K562 (cell line): Measurements from ENCODE around the gene DHCR24. TPM values are rescaled to one million over a fixed set of nuclear protein-coding genes. Genes with fewer than 3 reads are reported as not detected.

Source experiments
- ATAC-seq: fragments of 200-7000 bp; cut with Tn5 transposase; 3 replicates; pipeline ENCODE4 v1.9.1; 2020; ENCODE audit warnings: moderate library complexity
- BruUV-seq: library from RNA; stranded (reverse); fragments of 400-500 nt; replicated peaks from 2 replicates; lab custom pipeline; 2021; lab: Mats Ljungman, UMichigan
- CTCF ChIA-PET: fragments of 300-600 bp; formaldehyde crosslinking; extraction: SDS; loops from one replicate; lab custom pipeline; 2021; ENCODE audit warnings: low intra/inter-chr PET ratio; lab: Yijun Ruan, JAX
- POLR2A ChIA-PET: fragments of 300-600, 350-650 bp; sonication (Branson Sonifier 250); formaldehyde crosslinking; extraction: SDS; loops from one replicate; lab custom pipeline; 2021; ENCODE audit warnings: antibody characterized with exemption, inconsistent platforms; lab: Yijun Ruan, JAX
- DNase-seq, 4 experiments: peaks; one replicate each; pipeline versions ENCODE4 v3.0.0 to v3.0.0-alpha.2; 2011 to 2018; ENCODE audit warnings: low spot score in 3 of 4, mixed read lengths in 3 of 4; ENCODE audit errors: extremely low read depth in 1 of 4
- FAIRE-seq: peaks from 2 replicates; lab custom pipeline; 2011; peaks lifted over from hg19 to GRCh38; lab: Jason Lieb, UNC
- H2AFZ ChIP-seq: 2 replicates; pipeline ENCODE4 v1.6.0; 2011; ENCODE audit warnings: low read depth, low read length, control low read depth, inconsistent platforms
- H3K27ac ChIP-seq: fragments of 200-600 bp; 3 replicates; pipeline ENCODE4 v1.8.0; 2011; ENCODE audit warnings: low read depth, mild to moderate bottlenecking, control low read depth, inconsistent platforms, low read length, moderate library complexity, mixed read lengths; ENCODE audit errors: extremely low read depth
- H3K27me3 ChIP-seq, 2 experiments: fragments of 300-600 bp in 1 of 2; 2 replicates in 1 of 2; 3 replicates in 1 of 2; pipeline versions ENCODE4 v1.6.0 to v1.8.0; 2011; ENCODE audit warnings: inconsistent platforms in 2 of 2, low read length in 2 of 2, mild to moderate bottlenecking in 1 of 2, mixed read lengths in 1 of 2, moderate library complexity in 1 of 2; ENCODE audit not compliant: control insufficient read depth in 2 of 2, insufficient read depth in 2 of 2
- H3K36me3 ChIP-seq: fragments of 300-600 bp; 3 replicates; pipeline ENCODE4 v1.8.0; 2011; ENCODE audit warnings: mild to moderate bottlenecking, low read length, inconsistent platforms; ENCODE audit not compliant: control insufficient read depth, insufficient read depth
- H3K4me1 ChIP-seq, 2 experiments: fragments of 200-600 bp in 1 of 2; replicated peaks in 1 of 2; 2 replicates in 1 of 2; 3 replicates in 1 of 2; pipeline versions ENCODE4 v1.5.1 to v1.8.0; 2011; ENCODE audit warnings: inconsistent platforms in 2 of 2, low read length in 2 of 2, mild to moderate bottlenecking in 1 of 2, mixed read lengths in 1 of 2, moderate library complexity in 1 of 2; ENCODE audit not compliant: control insufficient read depth in 2 of 2, insufficient read depth in 2 of 2
- H3K4me2 ChIP-seq: 2 replicates; pipeline ENCODE4 v1.6.1; 2011; ENCODE audit warnings: low read length, control low read depth, inconsistent platforms, mixed read lengths; ENCODE audit not compliant: insufficient read depth
- H3K4me3 ChIP-seq: fragments of 200-600 bp; sonication (generic), shearing (Covaris generic); 2 replicates; pipeline ENCODE4 v1.5.1; 2016; ENCODE audit warnings: control low read depth, inconsistent platforms
- H3K79me2 ChIP-seq: fragments of 200-600 bp; 3 replicates; pipeline ENCODE4 v1.8.0; 2011; ENCODE audit warnings: low read length, inconsistent platforms; ENCODE audit not compliant: control insufficient read depth, insufficient read depth
- H3K9ac ChIP-seq, 2 experiments: 2 replicates each; pipeline versions ENCODE4 v1.6.0 to v1.6.1; 2011; ENCODE audit warnings: low read depth in 2 of 2, low read length in 2 of 2, control low read depth in 1 of 2, inconsistent platforms in 1 of 2, mild to moderate bottlenecking in 1 of 2, mixed read lengths in 1 of 2; ENCODE audit not compliant: insufficient read depth in 1 of 2
- H3K9me1 ChIP-seq: one replicate; pipeline ENCODE4 v1.6.0; 2011; ENCODE audit warnings: inconsistent platforms, mild to moderate bottlenecking, low read length, moderate library complexity; ENCODE audit not compliant: control insufficient read depth, insufficient read depth
- H3K9me3 ChIP-seq: replicated peaks from 2 replicates; pipeline ENCODE4 v1.5.1; 2011; ENCODE audit warnings: low read depth, low read length, inconsistent platforms; ENCODE audit not compliant: control insufficient read depth, insufficient read depth
- H4K20me1 ChIP-seq: replicated peaks from 2 replicates; pipeline ENCODE4 v1.6.1; 2011; ENCODE audit warnings: low read length, inconsistent platforms, mixed read lengths; ENCODE audit not compliant: control insufficient read depth, insufficient read depth
- CBX3 ChIP-seq, 2 experiments: IDR thresholded peaks; 1 replicate in 1 of 2; 2 replicates in 1 of 2; pipeline ENCODE4 v1.6.1; 2012; ENCODE audit warnings: inconsistent platforms in 2 of 2, low read length in 2 of 2, borderline replicate concordance in 1 of 2, control low read depth in 1 of 2
- CSDE1 ChIP-seq, 2 experiments: fragments of 450-650 bp; IDR thresholded peaks; 2 replicates each; pipeline ENCODE4 v1.6.1; 2016; ENCODE audit warnings: mild to moderate bottlenecking in 1 of 2
- DDX20 ChIP-seq: fragments of 450-650 bp; IDR thresholded peaks from 2 replicates; pipeline ENCODE4 v1.6.1; 2016; ENCODE audit warnings: missing genetic modification characterization, low read depth, mild to moderate bottlenecking, missing compliant biosample characterization, moderate library complexity
- E2F3 ChIP-seq: fragments of 250-450 bp; sonication (Bioruptor Pico); IDR thresholded peaks from 2 replicates; pipeline ENCODE4 v1.4.0; 2020; ENCODE audit warnings: mild to moderate bottlenecking
- FOSL1 ChIP-seq: fragments of 200-800 bp; sonication (Bioruptor generic); conservative IDR thresholded peaks from 2 replicates; pipeline ENCODE4 v1.6.1; 2016; ENCODE audit warnings: missing genetic modification characterization, missing compliant biosample characterization
- ZNF134 ChIP-seq: fragments of 250-450 bp; sonication (Bioruptor Pico); conservative IDR thresholded peaks from 2 replicates; pipeline ENCODE4 v1.4.0; 2020
- WGBS: fragments of 100-300 bp; shearing (Covaris generic); methylation state at CpG from one replicate; pipeline ENCODE4 v1.1.6; 2016; ENCODE audit warnings: low coverage, mixed read lengths; ENCODE audit not compliant: insufficient coverage; ENCODE audit errors: missing lambda C conversion rate; 5-methylcytosine and 5-hydroxymethylcytosine counted together
- in situ Hi-C: fragments of 300-500 bp; cut with MboI; formaldehyde crosslinking; loops from 4 replicates; pipeline ENCODE4 v1.15.0; 2018; ENCODE audit warnings: inconsistent platforms, mixed read lengths
- intact Hi-C: fragments of 100-400 bp; cut with micrococcal nuclease; formaldehyde crosslinking; loops from 2 replicates; pipeline ENCODE4 v1.14.2; 2022
- polyA plus RNA-seq, 8 experiments: library from polyadenylated mRNA; depleted of rRNA in 4 of 8; stranded (reverse) in 5 of 8; unstranded in 3 of 8; fragments of >200 nt; fragmentation: Nextera tagmentation in 2 of 8; fragmentation: Illumina TruSeq in 1 of 8; extraction: Ambion mirVana in 2 of 8; extraction: Trizol in 1 of 8; gene quantifications; 2 replicates each; pipeline versions ENCODE4 v1.2.1 to v1.2.3, GENCODE V29; 2011 to 2014; ENCODE audit warnings: inconsistent platforms in 1 of 8, missing spikeins in 1 of 8
- total RNA-seq, 7 experiments: library from RNA; depleted of rRNA in 6 of 7; stranded (reverse); fragments of >200 nt in 6 of 7; fragmentation: Illumina TruSeq in 2 of 7; extraction: Trizol in 2 of 7; gene quantifications; 2 replicates each; pipeline versions ENCODE4 v1.2.1 to v1.2.3, GENCODE V29; 2011 to 2021; ENCODE audit warnings: low replicate concordance in 1 of 7

DHCR24 gene
- total and polyA plus RNA-seq, 9 of the 15 experiments (the other 6 are each of a cell fraction or from before 2014, with no cell fraction given) = 23.4 to 161 (median 79.9) TPM

DNA sequence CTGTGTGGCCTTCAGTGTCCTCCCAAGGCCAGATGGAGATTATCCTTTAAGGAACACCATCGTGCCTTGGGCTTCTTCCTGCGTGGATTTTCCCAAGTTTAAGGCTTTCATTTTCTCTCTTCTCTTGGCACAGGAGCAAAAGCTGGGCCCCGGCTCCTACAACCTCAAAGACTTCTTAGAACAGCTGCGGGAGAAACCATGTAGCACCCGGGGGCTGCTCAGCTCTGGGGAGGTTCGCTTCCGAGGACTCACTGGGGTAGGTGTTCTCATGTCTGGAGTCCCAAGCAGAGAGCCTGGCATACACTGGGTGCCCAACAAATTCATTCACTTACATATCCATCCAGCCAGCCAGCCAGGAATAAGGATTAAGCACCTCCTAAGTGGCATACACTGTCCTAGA lies 79.2 kb downstream of the DHCR24 start:
- TF ChIP-seq E2F3 (CRISPR knock-in tag) = no peak
- TF ChIP-seq CBX3 (IDR thresholded peaks at IDR 0.05; ENCODE audit: borderline replicate concordance in 1 of 2, low read length in 2 of 2) = no peak
- TF ChIP-seq CSDE1 (IDR thresholded peaks at IDR 0.05) = no peak
- TF ChIP-seq ZNF134 (CRISPR knock-in tag) = no peak
- no peak overlapping the region for H3K27ac ChIP-seq
- no peak overlapping the region for H2AFZ ChIP-seq
- H3K79me2 ChIP-seq = no peaks in the 10 kb centered on the region
- peaks cover 0 to 6% of the 10 kb centered on the region in 2 experiments; a peak in 1 of 5 replicates for H3K4me1 ChIP-seq
- H3K9me3 ChIP-seq = no peaks in the 10 kb centered on the region
- no peak overlapping the region for H3K4me3 ChIP-seq
- H4K20me1 ChIP-seq = peaks cover 9% of the 10 kb centered on the region; the same call in 1 of the 2 replicates
- no peak overlapping the region for H3K9ac ChIP-seq
- H3K36me3 ChIP-seq = no peaks in the 10 kb centered on the region
- H3K27me3 ChIP-seq = peaks cover 7 to 44% of the 10 kb centered on the region in 2 experiments; a peak in 4 of 5 replicates
- in situ Hi-C loops (no loop called here), intact Hi-C loops (no loop called here)
- ATAC-seq (no peak), DNase-seq (no peak), FAIRE-seq (no peak)
- CTCF ChIA-PET = interaction anchor here (0.6 kb wide), 1 partner anchor 137 kb away, joined by 3 read pairs; no protein-coding TSS in a partner anchor
- BruUV-seq = no TSS peak
- no peak overlapping the region for H3K4me2 ChIP-seq
- no peaks in the 10 kb centered on the region for H3K9me1 ChIP-seq
- POLR2A ChIA-PET = interaction anchor here (0.7 kb wide), 1 partner anchor 686 kb away, joined by 4 read pairs; no protein-coding TSS in a partner anchor
- 12% methylated on average over 7 of the region's 7 CpGs for WGBS

DNA sequence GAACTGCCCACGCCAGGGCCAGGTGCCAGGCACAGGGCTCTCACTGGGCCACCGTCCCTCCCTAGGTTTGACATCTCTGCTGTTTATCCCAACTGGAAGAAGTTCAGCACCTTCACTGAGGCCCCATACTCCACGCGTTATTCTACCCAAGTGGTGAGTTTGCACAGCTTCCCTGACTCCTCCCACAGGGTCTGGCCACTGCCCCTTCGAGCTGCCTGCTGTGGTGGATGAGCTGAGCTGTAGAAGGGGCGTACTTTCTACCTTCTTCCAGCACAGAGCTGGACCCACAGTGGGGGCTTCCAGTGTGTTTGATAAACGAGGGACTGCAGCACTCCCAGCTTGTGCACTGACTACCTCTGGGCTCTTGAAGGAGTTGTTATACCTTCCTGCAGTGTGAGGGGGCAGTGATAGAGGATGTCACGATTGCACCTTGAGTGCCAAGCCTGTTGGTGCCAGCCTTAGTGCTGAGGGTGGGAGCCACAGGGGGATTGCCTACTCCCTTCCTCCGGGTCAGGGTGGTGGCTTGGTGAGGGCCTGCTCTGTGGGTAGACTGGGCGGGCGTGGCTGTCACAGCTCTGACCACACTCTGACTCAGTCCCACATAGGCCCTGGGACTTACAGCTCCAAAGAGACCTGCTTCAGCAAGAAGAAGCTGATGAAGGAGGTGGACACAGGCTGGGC lies 79.9 kb downstream of the DHCR24 start:
- no TSS peak for BruUV-seq
- Histone ChIP-seq H3K9me1 (no peaks in the 10 kb centered on the region), H3K4me1 (peaks cover 0 to 6% of the 10 kb centered on the region in 2 experiments; a peak in 1 of 5 replicates), H3K27ac (no peak overlapping the region), H3K9ac (no peak overlapping the region), H3K27me3 (peaks cover 7 to 42% of the 10 kb centered on the region in 2 experiments; a peak in 4 of 5 replicates), H2AFZ (no peak overlapping the region), H3K4me3 (no peak overlapping the region), H3K36me3 (no peaks in the 10 kb centered on the region), H3K4me2 (no peak overlapping the region), H4K20me1 (peaks cover 9% of the 10 kb centered on the region; the same call in 1 of the 2 replicates), H3K79me2 (no peaks in the 10 kb centered on the region), H3K9me3 (no peaks in the 10 kb centered on the region)
- in situ Hi-C loops (no loop called here), intact Hi-C loops (no loop called here)
- POLR2A ChIA-PET = interaction anchor here (0.6 to 1.1 kb wide), 3 partner anchors 12 to 685 kb away, joined by 3 to 4 read pairs (median 3); no protein-coding TSS in a partner anchor
- CTCF ChIA-PET = no interaction called here
- FAIRE-seq = no peak
- peak; percentile 55; the same call in 1 of the 2 replicates for TF ChIP-seq FOSL1 (tag)
- no peak for TF ChIP-seq DDX20 (tag)
- DNase-seq = no peak
- no peak for ATAC-seq
- WGBS = 5% methylated on average over 9 of the region's 11 CpGs
